Type B pancreatic cell (in vitro differentiated cells): ENCODE measurements around the gene MZF1. TPM values are rescaled to one million over a fixed set of nuclear protein-coding genes. Genes with fewer than 3 reads are reported as not detected.
A peak's percentile ranks its signal among the peaks of the same experiment; 100 is the strongest.

Experiments
- DNase-seq: peaks from one replicate; pipeline ENCODE4 v3.0.0; 2021; ENCODE audit warnings: mixed read lengths; ENCODE audit not compliant: unreplicated experiment; ENCODE audit errors: extremely low spot score
- H3K27ac Mint-ChIP-seq: 2 replicates; pipeline ENCODE4 v1.8.0; 2021; ENCODE audit warnings: mild to moderate bottlenecking, mixed read lengths
- H3K27me3 Mint-ChIP-seq: 2 replicates; pipeline ENCODE4 v1.8.0; 2021; ENCODE audit warnings: mixed read lengths
- H3K36me3 Mint-ChIP-seq: 2 replicates; pipeline ENCODE4 v1.8.0; 2021; ENCODE audit warnings: mixed read lengths
- H3K4me1 Mint-ChIP-seq: one replicate; pipeline ENCODE4 v1.8.0; 2021; ENCODE audit warnings: mixed read lengths; ENCODE audit not compliant: unreplicated experiment
- H3K4me3 Mint-ChIP-seq: 2 replicates; pipeline ENCODE4 v1.8.0; 2021; ENCODE audit warnings: mild to moderate bottlenecking, mixed read lengths
- H3K9me3 Mint-ChIP-seq: 2 replicates; pipeline ENCODE4 v1.8.0; 2021; ENCODE audit warnings: mixed read lengths
- total RNA-seq: library from RNA; stranded (reverse); gene quantifications from 2 replicates; pipeline ENCODE4 v1.2.1, GENCODE V29; 2021; ENCODE audit warnings: low replicate concordance
- TF ChIP-seq, protein P1 (sequence below): fragments of 200-600 bp; sonication (generic); conservative IDR thresholded peaks from 2 replicates; pipeline ENCODE4 v1.5.0; 2021; ENCODE audit warnings: antibody characterized with exemption, mild to moderate bottlenecking

The MZF1 gene
- total RNA-seq, 1 donor from 2014 or later: 30.0 TPM

DNA sequence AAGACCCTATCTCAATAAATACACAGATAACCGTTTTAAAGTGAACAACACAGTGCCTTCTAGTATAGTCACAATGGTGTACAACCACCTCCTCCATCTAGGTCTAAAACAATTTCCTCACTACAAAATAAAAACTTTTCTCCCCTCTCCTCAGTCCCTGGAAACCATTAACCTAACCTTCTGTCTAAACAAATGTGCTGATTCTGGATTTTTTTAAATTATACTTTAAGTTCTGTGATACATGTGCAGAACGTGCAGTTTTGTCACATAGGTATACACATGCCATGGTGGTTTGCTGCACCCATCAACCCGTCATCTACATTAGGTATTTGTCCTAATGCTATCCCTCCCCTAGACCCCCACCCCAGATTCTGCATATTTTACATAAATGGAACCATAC lies 43.7 kb downstream of the MZF1 start:
- H3K27me3 Mint-ChIP-seq: peaks cover 13% of the 10 kb centered on the region
- no peaks in the 10 kb centered on the region for H3K9me3 Mint-ChIP-seq

DNA sequence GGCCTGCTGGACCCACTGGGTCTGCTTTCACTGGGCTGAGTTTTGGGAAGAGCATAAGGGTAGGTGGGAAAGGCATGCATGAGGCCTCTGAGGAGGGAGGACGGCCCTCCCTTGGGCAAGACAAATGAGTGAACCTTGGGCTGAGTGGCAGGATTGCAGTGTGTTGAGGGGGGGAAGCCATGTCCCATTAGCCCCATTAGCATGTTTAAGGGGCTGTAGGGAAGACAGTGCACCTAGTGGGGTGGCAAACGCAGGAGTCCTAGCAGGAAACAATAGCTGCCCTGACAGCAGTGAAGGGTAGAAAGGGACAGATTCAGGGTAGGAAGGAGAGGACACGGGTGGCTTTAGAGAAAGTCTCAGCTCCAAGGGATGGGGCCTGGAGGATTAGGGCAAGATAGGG lies 50.4 kb downstream of the MZF1 start:
- Mint-ChIP-seq H3K9me3 (no peaks in the 10 kb centered on the region), H3K36me3 (no peaks in the 10 kb centered on the region), H3K4me3 (no peak overlapping the region), H3K4me1 (peaks cover 13% of the 10 kb centered on the region), H3K27me3 (no peaks in the 10 kb centered on the region), H3K27ac (no peak overlapping the region)
- no peak for DNase-seq
- TF ChIP-seq, protein P1, sequence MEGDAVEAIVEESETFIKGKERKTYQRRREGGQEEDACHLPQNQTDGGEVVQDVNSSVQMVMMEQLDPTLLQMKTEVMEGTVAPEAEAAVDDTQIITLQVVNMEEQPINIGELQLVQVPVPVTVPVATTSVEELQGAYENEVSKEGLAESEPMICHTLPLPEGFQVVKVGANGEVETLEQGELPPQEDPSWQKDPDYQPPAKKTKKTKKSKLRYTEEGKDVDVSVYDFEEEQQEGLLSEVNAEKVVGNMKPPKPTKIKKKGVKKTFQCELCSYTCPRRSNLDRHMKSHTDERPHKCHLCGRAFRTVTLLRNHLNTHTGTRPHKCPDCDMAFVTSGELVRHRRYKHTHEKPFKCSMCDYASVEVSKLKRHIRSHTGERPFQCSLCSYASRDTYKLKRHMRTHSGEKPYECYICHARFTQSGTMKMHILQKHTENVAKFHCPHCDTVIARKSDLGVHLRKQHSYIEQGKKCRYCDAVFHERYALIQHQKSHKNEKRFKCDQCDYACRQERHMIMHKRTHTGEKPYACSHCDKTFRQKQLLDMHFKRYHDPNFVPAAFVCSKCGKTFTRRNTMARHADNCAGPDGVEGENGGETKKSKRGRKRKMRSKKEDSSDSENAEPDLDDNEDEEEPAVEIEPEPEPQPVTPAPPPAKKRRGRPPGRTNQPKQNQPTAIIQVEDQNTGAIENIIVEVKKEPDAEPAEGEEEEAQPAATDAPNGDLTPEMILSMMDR: no peak

More for the DNA sequence above, 43.7 kb downstream of the MZF1 start:
- TF ChIP-seq, protein P1: no peak
- Mint-ChIP-seq H3K36me3 (no peaks in the 10 kb centered on the region), H3K27ac (no peak overlapping the region), H3K4me3 (no peak overlapping the region), H3K4me1 (no peaks in the 10 kb centered on the region)
- no peak for DNase-seq

DNA sequence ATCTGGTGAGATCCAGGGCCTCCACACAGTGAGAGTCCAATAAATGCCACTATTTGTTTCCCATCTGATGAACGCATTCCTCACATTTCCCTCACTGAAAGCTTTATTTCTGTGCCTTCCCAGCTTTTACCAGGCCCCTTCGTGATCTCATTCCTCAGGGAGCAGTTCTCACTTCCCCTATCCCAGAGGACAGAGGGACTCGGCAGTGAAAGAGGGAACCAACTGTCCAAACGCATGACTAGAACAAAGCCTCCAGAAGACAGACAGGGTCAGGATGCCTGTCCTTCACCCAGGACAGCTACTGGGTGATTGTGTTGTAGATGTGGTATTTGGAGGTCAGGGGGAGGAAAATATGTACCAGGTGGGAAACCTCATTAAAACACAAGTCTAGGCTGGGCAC lies 51.5 kb downstream of the MZF1 start:
- peak overlapping the region; percentile 83 for H3K27ac Mint-ChIP-seq
- no peaks in the 10 kb centered on the region for H3K27me3 Mint-ChIP-seq
- H3K4me3 Mint-ChIP-seq: peak overlapping the region; percentile 76
- peaks cover 13% of the 10 kb centered on the region for H3K4me1 Mint-ChIP-seq
- no peaks in the 10 kb centered on the region for H3K9me3 Mint-ChIP-seq
- DNase-seq: no peak
- no peaks in the 10 kb centered on the region for H3K36me3 Mint-ChIP-seq
- TF ChIP-seq, protein P1: no peak

DNA sequence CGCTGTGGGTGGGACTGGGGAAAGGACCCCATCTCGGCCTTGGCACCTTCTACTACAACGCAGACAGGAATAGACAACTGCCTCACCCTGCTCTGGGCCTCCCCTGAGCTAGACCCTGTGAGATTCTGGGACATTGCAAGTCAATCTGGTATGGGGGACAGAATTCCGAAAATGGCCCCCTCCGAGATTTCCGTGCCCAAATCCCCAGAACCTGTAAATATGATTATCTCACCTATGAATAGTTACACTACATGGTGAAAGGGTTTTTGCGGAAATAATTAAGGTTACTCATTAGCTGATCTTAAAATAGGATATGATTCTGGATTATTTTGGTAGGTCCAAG lies 52.9 kb downstream of the MZF1 start:
- peaks cover 21% of the 10 kb centered on the region for H3K4me1 Mint-ChIP-seq

DNA sequence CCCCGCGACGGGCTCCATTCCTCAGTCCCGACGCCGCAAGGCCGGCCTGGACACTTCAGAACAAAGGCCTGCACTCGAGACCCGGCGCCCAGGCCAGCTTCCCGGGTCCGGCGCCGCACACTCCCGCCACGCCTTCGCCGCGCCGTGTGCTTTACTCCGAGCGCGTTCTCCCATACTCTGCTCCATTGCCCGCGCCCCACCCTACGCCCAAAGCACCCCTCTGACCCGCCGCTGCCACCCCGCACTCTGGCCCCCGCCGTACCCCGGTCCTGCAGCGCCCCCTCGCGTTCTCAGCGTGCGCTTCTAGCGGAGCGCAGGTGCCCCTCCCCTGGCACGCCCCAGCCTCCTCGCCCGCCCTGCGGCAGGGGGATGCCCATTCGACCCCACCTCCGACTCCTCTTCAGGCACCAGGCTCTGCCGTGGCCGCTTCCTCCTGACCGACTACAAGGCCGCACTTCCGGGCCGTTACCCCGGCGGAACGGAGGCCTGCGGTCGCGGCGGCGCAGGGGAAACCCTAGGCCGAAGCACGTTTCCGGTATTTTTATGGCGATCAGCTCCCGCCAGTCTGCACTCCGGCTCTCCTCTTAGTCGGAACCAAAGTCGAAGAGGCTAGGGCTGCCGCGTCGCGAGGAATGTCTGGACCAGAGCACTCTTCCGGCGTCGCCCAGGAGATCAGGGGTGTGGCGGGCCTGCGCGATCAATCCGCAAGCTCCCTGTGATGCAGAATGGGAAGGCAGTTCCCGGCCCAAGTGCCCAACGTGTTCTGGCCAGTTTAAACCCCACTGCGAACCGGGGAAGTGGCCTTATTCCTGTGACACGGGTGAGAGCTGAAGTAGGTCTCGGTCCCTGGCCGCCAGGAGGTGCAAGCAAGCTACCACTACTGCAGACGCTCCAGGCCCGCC lies 53.5 kb downstream of the MZF1 start, which contains the start of gene ZBTB45:
Gene ZBTB45, minus strand, starts transcription at position 456 of the 902 bp plus-strand sequence. CDS start 2,137 bp downstream, outside the sequence.
- H3K4me1 Mint-ChIP-seq: peaks cover 21% of the 10 kb centered on the region
- peaks cover 5% of the 10 kb centered on the region for H3K36me3 Mint-ChIP-seq
- TF ChIP-seq, protein P1: peak; percentile 71
- peak; percentile 93 for DNase-seq
- H3K9me3 Mint-ChIP-seq: no peaks in the 10 kb centered on the region
- peak within 1 kb of the TSS; percentile 98 for H3K27ac Mint-ChIP-seq
- H3K27me3 Mint-ChIP-seq: no peaks in the 10 kb centered on the region
- peak within 1 kb of the TSS; percentile 95 for H3K4me3 Mint-ChIP-seq

More for the DNA sequence above, 52.9 kb downstream of the MZF1 start:
- H3K9me3 Mint-ChIP-seq: no peaks in the 10 kb centered on the region
- TF ChIP-seq, protein P1: no peak
- DNase-seq: no peak
- H3K36me3 Mint-ChIP-seq: peaks cover 5% of the 10 kb centered on the region
- H3K27ac Mint-ChIP-seq: peak overlapping the region; percentile 98
- H3K27me3 Mint-ChIP-seq: no peaks in the 10 kb centered on the region
- peak overlapping the region; percentile 95 for H3K4me3 Mint-ChIP-seq
